ENCODE measurements around the gene R3HCC1L.
"Not testable (repeated sequence)": the region's sequence is repeated elsewhere in the genome, so short reads cannot be mapped to it uniquely, and the experiment has no call there.

R3HCC1L gene

DNA sequence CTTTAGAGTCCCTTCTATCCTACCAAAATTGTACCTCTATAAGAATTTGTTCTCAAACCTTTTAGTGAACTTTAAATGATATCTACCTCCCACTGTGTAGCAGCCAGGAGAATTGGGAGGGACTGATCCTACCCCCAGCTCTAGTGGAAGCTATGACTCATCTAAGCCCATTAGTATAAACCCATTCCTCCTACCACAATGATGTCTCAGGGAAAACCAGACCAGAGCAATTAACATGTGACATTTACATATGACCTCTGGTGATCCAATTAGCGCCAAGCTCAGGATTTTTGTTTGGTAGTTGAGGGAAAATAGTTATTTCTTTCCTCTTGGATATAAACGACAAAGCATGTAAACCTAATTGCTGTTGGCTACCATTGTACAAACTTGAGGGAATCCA, 33.1 kb upstream of the R3HCC1L start:
- Histone ChIP-seq H3K4me1 (ENCODE audit: control insufficient read depth, insufficient read depth, low read length) (no peaks in the 10 kb centered on the region), H3K9ac (ENCODE audit: low read depth, low read length) (no peak overlapping the region), H3K9me3 (replicated peaks; ENCODE audit: low read length) (no peaks in the 10 kb centered on the region), H3K4me3 (ENCODE audit: low read length) (no peak overlapping the region), H3K27me3 (ENCODE audit: control insufficient read depth, insufficient read depth, low read length) (peaks cover 22% of the 10 kb centered on the region), H3K36me3 (ENCODE audit: insufficient read depth, low read length) (no peaks in the 10 kb centered on the region), H3K4me2 (ENCODE audit: low read length) (no peak overlapping the region)

DNA sequence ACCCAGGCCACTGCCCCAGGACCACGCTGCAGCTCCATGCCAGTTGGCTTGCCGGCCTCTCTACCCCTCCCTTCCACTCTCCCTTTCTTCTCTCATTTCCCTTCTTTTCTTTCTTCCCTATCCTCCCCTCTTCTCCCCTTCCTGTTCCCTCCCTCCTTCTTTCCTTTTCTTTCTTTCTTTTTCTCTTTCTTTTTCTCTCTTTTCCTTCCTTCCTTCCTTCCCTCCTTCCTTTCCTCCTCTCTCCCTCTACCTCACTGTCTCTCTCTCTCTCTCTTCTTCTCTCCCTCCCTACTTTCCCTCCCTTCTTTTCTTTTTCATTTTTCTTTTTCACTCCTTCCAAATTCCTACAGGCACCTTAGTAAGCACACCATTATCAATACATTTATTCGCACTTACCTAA, 30.3 kb upstream of the R3HCC1L start:
- Histone ChIP-seq H3K9ac (ENCODE audit: low read depth, low read length) (no peak overlapping the region), H3K4me2 (ENCODE audit: low read length) (no peak overlapping the region), H3K9me3 (replicated peaks; ENCODE audit: low read length) (no peaks in the 10 kb centered on the region), H3K27me3 (ENCODE audit: control insufficient read depth, insufficient read depth, low read length) (peaks cover 27% of the 10 kb centered on the region), H3K4me1 (ENCODE audit: control insufficient read depth, insufficient read depth, low read length) (no peaks in the 10 kb centered on the region), H3K36me3 (ENCODE audit: insufficient read depth, low read length) (no peaks in the 10 kb centered on the region), H3K4me3 (ENCODE audit: low read length) (no peak overlapping the region)

- Histone ChIP-seq H3K9ac (ENCODE audit: low read depth, low read length) (no peak overlapping the region), H3K4me1 (ENCODE audit: control insufficient read depth, insufficient read depth, low read length) (no peaks in the 10 kb centered on the region), H3K9me3 (replicated peaks; ENCODE audit: low read length) (no peaks in the 10 kb centered on the region), H3K4me2 (ENCODE audit: low read length) (no peak overlapping the region), H3K27me3 (ENCODE audit: control insufficient read depth, insufficient read depth, low read length) (peaks cover 30% of the 10 kb centered on the region), H3K36me3 (ENCODE audit: insufficient read depth, low read length) (no peaks in the 10 kb centered on the region), H3K4me3 (ENCODE audit: low read length) (no peak overlapping the region)
Measured at GRCh38 chr10:98106531-98106930, 27.9 kb upstream of the R3HCC1L start.

- Histone ChIP-seq H3K9me3 (replicated peaks; ENCODE audit: low read length) (no peaks in the 10 kb centered on the region), H3K36me3 (ENCODE audit: insufficient read depth, low read length) (no peaks in the 10 kb centered on the region), H3K9ac (ENCODE audit: low read depth, low read length) (no peak overlapping the region), H3K4me1 (ENCODE audit: control insufficient read depth, insufficient read depth, low read length) (no peaks in the 10 kb centered on the region), H3K4me3 (ENCODE audit: low read length) (no peak overlapping the region), H3K27me3 (ENCODE audit: control insufficient read depth, insufficient read depth, low read length) (peaks cover 40% of the 10 kb centered on the region), H3K4me2 (ENCODE audit: low read length) (no peak overlapping the region)
Measured at GRCh38 chr10:98107644-98108430, 26.6 kb upstream of the R3HCC1L start.

GRCh38 chr10:98110356-98110755, 24.1 kb upstream of the R3HCC1L start:
- H3K4me3 ChIP-seq (ENCODE audit: low read length): no peak overlapping the region
- no peak overlapping the region for H3K4me2 ChIP-seq (ENCODE audit: low read length)
- H3K9ac ChIP-seq (ENCODE audit: low read depth, low read length): no peak overlapping the region
- peaks cover 61% of the 10 kb centered on the region for H3K27me3 ChIP-seq (ENCODE audit: control insufficient read depth, insufficient read depth, low read length)
- H3K4me1 ChIP-seq (ENCODE audit: control insufficient read depth, insufficient read depth, low read length): no peaks in the 10 kb centered on the region
- no peaks in the 10 kb centered on the region for H3K36me3 ChIP-seq (ENCODE audit: insufficient read depth, low read length)
- H3K9me3 ChIP-seq (replicated peaks; ENCODE audit: low read length): no peaks in the 10 kb centered on the region

DNA sequence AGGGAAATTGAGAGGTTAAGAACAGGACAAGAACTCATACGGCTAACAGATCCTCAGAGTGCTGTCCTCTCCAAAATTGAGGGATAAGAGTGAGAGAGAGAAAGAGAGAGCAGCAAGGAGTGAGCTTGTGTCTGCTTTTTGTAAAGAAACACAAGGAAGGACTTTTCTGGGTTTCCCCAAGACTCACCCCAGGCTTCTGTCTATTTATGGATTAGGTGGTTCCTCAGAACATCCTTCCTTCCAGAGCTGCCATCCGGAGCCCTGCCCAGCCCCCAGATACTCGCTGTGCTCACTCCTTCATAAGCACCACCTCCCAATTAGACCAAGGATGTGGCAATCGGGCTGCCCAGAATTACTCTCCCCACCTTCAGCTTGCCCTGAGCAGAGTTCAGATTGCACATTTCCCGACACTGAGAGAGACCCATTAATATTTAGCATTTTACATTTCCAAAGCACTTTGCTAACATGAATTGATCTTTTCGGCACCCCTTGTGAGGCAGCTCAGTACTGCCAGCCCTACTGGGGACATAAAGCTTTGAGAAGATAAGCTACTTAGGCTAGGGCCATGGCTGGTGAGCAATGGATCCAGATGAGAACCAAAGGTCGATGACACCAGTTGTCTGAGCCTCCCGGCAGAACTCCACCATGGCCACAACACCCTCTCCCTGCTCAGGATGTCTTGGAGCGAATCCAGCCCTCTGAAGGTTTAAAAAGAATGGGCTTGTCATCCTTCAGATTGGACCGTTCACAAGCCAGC, 19.2 kb upstream of the R3HCC1L start:
- Histone ChIP-seq H3K4me1 (ENCODE audit: control insufficient read depth, insufficient read depth, low read length) (no peaks in the 10 kb centered on the region), H3K9me3 (replicated peaks; ENCODE audit: low read length) (no peaks in the 10 kb centered on the region), H3K27me3 (ENCODE audit: control insufficient read depth, insufficient read depth, low read length) (peaks cover 50% of the 10 kb centered on the region), H3K4me2 (ENCODE audit: low read length) (no peak overlapping the region), H3K9ac (ENCODE audit: low read depth, low read length) (no peak overlapping the region), H3K4me3 (ENCODE audit: low read length) (no peak overlapping the region), H3K36me3 (ENCODE audit: insufficient read depth, low read length) (no peaks in the 10 kb centered on the region)

DNA sequence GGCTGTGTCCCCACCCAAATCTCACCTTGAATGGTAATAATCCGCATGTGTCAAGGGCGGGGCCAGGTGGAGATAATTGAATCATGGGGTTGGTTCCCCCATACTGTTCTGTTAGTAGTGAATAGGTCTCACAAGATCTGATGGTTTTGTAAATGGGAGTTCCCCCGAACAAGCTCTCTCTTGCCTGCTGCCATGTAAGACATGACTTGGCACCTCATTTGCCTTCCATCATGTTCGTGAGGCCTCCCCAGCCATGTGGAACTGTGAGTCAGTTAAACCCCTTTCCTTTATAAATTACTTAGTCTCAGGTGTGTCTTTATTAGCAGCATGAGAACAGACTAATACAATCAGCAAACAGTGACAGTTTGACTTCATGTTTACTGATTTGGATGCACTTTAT, 14.6 kb upstream of the R3HCC1L start:
- H3K9me3 ChIP-seq (replicated peaks; ENCODE audit: low read length): no peaks in the 10 kb centered on the region
- no peak overlapping the region for H3K4me2 ChIP-seq (ENCODE audit: low read length)
- no peaks in the 10 kb centered on the region for H3K4me1 ChIP-seq (ENCODE audit: control insufficient read depth, insufficient read depth, low read length)
- H3K27me3 ChIP-seq (ENCODE audit: control insufficient read depth, insufficient read depth, low read length): peaks cover 25% of the 10 kb centered on the region
- H3K9ac ChIP-seq (ENCODE audit: low read depth, low read length): no peak overlapping the region
- H3K36me3 ChIP-seq (ENCODE audit: insufficient read depth, low read length): no peaks in the 10 kb centered on the region
- no peak overlapping the region for H3K4me3 ChIP-seq (ENCODE audit: low read length)

DNA sequence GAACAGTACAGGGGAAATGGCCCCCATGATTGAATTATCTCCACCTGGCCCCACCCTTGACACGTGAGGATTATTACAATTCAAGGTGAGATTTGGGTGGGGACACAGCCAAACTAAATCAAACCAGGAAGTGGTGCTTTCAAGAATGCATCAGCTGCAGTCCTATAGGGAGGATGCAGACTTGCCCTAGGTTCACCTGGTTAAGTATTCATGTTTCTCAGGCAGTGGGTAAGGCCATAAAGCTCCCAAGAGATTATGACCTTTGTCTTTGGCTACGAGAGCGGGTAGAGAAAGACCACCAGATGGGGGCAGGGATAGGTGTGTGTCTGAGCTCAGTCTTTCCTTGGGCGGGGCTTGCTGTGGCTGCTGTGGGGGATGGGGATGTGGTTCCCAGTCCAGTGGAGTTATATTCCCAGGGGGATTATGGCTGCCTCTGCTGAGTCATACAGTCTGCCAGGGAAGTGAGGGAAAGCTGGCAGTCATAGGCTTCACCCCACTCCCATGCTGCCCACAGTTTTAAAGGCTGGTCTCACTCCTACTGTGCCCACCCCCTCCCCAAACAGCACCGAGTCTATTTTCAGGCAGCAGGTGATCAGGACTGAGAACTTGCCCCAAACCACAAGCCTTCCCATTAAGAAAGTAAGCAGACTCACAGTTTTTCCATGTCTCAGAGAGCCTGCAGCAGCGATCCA, 8.4 kb upstream of the R3HCC1L start:
- Histone ChIP-seq H3K4me2 (ENCODE audit: low read length) (no peak overlapping the region), H3K4me1 (ENCODE audit: control insufficient read depth, insufficient read depth, low read length) (no peaks in the 10 kb centered on the region), H3K36me3 (ENCODE audit: insufficient read depth, low read length) (no peaks in the 10 kb centered on the region), H3K9ac (ENCODE audit: low read depth, low read length) (no peak overlapping the region), H3K4me3 (ENCODE audit: low read length) (no peak overlapping the region), H3K9me3 (replicated peaks; ENCODE audit: low read length) (no peaks in the 10 kb centered on the region), H3K27me3 (ENCODE audit: control insufficient read depth, insufficient read depth, low read length) (peaks cover 29% of the 10 kb centered on the region)

DNA sequence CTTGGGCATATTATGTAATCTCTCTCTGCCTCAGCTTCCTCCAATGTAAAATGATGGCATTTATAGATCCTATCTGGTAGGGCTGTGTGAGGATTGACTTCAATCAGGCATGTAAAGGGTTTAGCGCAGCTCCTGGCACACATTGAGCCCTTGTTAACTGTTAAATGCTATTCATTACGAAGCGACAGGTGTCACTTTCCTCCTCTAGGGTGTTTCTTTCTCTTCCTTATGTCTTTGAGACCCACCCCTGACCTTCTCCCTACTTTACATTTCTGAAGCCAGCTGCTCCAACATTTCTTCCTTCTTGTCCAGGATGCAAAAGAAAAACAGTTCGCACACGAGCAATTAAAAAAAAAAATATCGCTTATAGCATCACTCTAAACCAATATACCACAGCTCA, 5.7 kb upstream of the R3HCC1L start:
- Histone ChIP-seq H3K9me3 (replicated peaks; ENCODE audit: low read length) (no peaks in the 10 kb centered on the region), H3K4me2 (ENCODE audit: low read length) (no peak overlapping the region), H3K27me3 (ENCODE audit: control insufficient read depth, insufficient read depth, low read length) (peaks cover 26% of the 10 kb centered on the region), H3K4me1 (ENCODE audit: control insufficient read depth, insufficient read depth, low read length) (no peaks in the 10 kb centered on the region), H3K36me3 (ENCODE audit: insufficient read depth, low read length) (no peaks in the 10 kb centered on the region), H3K9ac (ENCODE audit: low read depth, low read length) (no peak overlapping the region), H3K4me3 (ENCODE audit: low read length) (no peak overlapping the region)

GRCh38 chr10:98131619-98132018, 2.8 kb upstream of the R3HCC1L start:
- Histone ChIP-seq H3K36me3 (ENCODE audit: insufficient read depth, low read length) (no peaks in the 10 kb centered on the region), H3K4me2 (ENCODE audit: low read length) (no peak overlapping the region), H3K27me3 (ENCODE audit: control insufficient read depth, insufficient read depth, low read length) (peaks cover 23% of the 10 kb centered on the region), H3K9ac (ENCODE audit: low read depth, low read length) (no peak overlapping the region), H3K4me3 (ENCODE audit: low read length) (no peak overlapping the region), H3K4me1 (ENCODE audit: control insufficient read depth, insufficient read depth, low read length) (peaks cover 9% of the 10 kb centered on the region), H3K9me3 (replicated peaks; ENCODE audit: low read length) (no peaks in the 10 kb centered on the region)

DNA sequence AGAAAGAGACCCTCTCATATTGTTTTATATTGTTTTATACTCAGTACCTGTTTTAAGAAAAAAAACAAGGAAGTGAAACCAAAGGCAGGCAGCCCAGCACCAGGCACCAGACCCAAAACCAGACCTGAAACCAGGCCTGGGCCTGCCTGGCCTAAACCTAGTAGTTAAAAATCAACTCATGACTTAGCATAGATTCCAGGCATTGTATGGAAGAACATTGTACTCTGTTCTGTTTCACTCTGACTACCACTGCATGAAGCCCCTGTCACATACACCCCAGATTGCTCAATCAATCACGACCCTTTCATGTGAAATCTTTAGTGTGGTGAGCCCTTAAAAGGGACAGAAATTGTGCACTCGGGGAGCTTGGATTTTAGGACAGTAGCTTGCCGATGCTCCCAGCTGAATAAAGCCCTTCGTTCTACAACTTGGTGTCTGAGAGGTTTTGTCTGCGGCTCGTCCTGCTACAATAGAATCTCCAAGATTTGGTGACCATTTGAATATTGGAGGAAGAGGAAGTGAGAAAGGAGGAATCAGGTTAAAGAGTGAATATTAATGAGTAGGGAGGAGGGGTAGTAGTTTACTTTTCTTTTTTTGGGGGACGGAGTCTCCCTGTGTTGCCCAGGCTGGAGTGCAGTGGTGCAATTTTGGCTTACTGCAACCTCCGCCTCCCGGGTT, 1.2 kb upstream of the R3HCC1L start:
- H3K36me3 ChIP-seq (ENCODE audit: insufficient read depth, low read length); H3K4me2 ChIP-seq (ENCODE audit: low read length); H3K4me1 ChIP-seq (ENCODE audit: control insufficient read depth, insufficient read depth, low read length); H3K4me3 ChIP-seq (ENCODE audit: low read length); H3K9ac ChIP-seq (ENCODE audit: low read depth, low read length); H3K9me3 ChIP-seq (replicated peaks; ENCODE audit: low read length): not testable (repeated sequence)
- peaks cover 13% of the 10 kb centered on the region for H3K27me3 ChIP-seq (ENCODE audit: control insufficient read depth, insufficient read depth, low read length)
